22Rv1 (cell line): ENCODE measurements around the gene PGAM4.

Source experiments
- H3K27ac ChIP-seq: fragments of 450-650 bp; 2 replicates; pipeline ENCODE4 v1.5.1; 2017
- ZFX ChIP-seq: fragments of 450-650 bp; IDR thresholded peaks from 2 replicates; pipeline ENCODE4 v1.6.1; 2017; ENCODE audit warnings: antibody characterized with exemption, borderline replicate concordance
- TF ChIP-seq, protein P1 (sequence below): fragments of 450-650 bp; IDR thresholded peaks from 2 replicates; pipeline ENCODE4 v1.5.1; 2017; ENCODE audit warnings: mild to moderate bottlenecking

PGAM4 gene

DNA sequence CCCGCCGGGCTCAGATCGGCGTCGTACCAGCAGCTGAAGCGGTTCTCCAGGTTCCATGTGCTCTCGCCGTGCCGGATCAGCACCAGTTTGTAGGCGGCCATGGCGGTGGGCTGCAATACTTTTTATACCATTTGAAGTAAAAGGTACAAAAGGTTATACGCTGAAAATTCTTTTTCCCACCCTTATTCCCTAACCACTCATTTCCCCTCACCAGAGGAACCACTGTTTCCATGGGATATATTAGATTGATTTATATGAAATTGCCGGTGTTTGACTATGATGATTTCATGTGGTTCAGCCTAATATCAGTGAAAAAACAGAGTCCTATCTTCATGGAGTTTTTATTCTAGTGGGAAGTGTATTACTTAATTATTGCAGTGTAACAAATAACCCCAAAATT is at the start of gene PGAM4:
Gene PGAM4 (minus strand): TSS at position 101 of the 400 bp plus-strand sequence. CDS start 0 bp downstream, at position 101.
- no peak within 1 kb of the TSS for H3K27ac ChIP-seq
- TF ChIP-seq, protein P1, sequence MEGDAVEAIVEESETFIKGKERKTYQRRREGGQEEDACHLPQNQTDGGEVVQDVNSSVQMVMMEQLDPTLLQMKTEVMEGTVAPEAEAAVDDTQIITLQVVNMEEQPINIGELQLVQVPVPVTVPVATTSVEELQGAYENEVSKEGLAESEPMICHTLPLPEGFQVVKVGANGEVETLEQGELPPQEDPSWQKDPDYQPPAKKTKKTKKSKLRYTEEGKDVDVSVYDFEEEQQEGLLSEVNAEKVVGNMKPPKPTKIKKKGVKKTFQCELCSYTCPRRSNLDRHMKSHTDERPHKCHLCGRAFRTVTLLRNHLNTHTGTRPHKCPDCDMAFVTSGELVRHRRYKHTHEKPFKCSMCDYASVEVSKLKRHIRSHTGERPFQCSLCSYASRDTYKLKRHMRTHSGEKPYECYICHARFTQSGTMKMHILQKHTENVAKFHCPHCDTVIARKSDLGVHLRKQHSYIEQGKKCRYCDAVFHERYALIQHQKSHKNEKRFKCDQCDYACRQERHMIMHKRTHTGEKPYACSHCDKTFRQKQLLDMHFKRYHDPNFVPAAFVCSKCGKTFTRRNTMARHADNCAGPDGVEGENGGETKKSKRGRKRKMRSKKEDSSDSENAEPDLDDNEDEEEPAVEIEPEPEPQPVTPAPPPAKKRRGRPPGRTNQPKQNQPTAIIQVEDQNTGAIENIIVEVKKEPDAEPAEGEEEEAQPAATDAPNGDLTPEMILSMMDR = no peak
- TF ChIP-seq ZFX = no peak

DNA sequence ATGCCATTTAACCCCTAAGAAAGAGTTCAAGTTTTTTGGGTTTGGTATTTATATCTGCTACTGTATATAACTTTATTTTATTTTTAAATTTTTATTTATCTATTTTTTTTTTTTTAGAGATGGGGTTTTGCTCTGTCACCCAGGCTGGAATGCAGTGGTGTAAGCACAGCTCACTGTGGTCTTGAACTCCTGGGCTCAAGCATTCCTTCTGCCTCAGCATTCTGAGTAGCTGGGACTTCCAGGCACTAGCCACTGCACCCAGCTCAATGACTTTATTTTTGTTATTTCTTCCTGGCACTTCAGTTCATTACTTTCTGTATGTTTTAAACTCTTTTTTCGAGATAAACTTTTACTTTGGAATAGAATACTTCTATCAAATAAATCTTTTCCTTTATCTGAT is 42.4 kb upstream of the PGAM4 start:
- H3K27ac ChIP-seq = no peak overlapping the region
- TF ChIP-seq, protein P1 = no peak
- TF ChIP-seq ZFX = no peak

DNA sequence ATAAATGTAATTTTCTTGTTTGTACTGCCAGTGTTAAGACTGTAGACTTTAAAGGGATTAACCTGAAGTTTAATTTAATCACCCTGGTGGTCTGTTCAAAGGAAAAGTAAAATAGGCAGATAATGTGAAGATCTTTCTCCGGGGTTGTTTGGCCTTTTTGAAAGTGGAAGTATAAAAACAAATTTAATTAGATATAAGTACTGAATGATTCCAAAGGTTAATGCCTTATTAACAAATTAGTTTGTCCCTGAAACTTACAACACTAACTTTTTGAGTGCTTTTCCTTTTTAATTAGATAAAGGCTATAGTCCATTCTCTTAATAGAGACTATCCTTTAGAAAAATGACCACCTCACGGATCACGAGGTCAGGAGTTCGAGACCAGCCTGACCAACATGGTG is 10.4 kb upstream of the PGAM4 start:
- H3K27ac ChIP-seq = no peak overlapping the region
- TF ChIP-seq, protein P1 = no peak
- TF ChIP-seq ZFX = no peak

DNA sequence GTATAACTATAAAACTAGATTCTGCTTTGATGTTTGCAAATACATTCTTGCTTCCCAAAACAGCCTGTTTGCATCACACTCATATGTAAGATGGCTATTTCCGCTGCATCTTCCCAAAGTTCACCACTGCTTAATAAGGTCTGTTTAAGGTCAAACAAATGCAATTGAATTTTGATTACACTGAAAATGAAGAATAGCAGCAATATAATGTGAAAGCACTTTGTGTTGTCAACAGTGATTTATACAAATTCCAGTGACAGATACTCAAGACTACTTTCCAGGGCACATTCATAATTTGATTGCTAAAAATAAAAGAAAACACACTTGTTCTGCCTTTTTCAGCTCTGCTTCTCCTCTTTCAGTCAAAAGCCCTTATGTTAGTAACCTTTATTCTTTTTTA is 8.1 kb upstream of the PGAM4 start:
- H3K27ac ChIP-seq = no peak overlapping the region
- no peak for TF ChIP-seq ZFX
- TF ChIP-seq, protein P1 = no peak

DNA sequence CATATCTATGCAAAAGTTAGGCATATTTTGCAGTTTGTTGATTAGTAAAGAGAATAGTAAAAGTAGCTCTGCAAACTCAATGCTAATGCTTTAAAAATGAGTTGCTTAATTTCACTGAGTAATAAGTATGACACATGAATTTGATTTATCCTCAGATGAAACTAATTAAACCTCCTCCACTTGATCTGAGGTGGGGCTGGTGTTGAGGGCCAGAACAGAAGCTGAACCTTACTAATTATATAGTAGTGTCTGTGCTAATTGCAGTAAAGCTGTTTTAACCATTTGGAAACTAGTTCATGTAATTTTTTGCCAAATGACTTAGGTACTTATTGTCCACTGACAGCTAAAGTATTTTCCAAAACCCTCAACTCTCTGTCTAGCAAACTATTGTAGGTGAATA is 7.7 kb upstream of the PGAM4 start:
- TF ChIP-seq ZFX = no peak
- TF ChIP-seq, protein P1 = no peak
- no peak overlapping the region for H3K27ac ChIP-seq

DNA sequence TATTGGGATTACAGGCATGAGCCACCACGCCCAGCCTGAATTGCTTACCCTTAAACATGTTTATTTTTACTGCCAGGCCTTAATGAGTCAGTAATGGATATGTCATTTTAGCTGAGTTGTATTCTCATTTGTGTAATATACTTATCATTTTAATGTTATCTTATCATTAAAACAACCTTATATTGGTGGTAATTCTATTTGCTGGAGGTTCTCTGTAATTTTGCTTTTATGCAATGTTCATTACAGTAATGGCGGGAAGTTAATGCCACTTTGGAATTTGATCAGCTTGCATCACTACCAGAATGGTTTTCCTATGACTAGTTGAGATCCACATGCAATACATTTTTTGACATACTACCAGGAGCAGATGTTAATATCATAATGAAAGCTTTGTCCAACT is 6.3 kb upstream of the PGAM4 start:
- no peak for TF ChIP-seq ZFX
- TF ChIP-seq, protein P1 = no peak
- H3K27ac ChIP-seq = no peak overlapping the region

DNA sequence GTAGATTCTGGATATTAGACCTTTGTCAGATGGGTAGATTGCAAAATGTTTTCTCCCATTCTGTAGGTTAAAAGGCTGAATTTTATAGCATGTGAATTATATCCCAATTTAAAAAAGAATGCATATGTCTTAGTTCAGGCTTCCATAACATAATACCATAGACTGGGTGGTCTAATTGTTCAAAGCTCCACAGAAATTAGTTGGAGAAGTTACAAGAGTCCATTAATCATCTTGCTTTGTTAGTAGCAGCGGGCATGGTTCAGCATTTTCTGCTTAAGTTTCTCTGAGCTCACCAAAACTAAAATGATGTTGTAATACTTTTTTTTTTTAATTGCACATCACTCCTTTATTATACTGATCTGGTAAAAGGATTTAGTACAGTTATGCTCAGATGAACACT is 1.8 kb downstream of the PGAM4 start:
- TF ChIP-seq, protein P1 = no peak
- TF ChIP-seq ZFX = no peak
- no peak overlapping the region for H3K27ac ChIP-seq
